Activated CD8-positive, alpha-beta T cell treated with anti-CD3 and anti-CD28 coated beads for 36 hours (primary cell): ENCODE data around the gene GPR160. TPM values are rescaled to one million over a fixed set of nuclear protein-coding genes. Genes with fewer than 3 reads are reported as not detected.
A peak's percentile ranks its signal among the peaks of the same experiment; 100 is the strongest.

Experiments
- ATAC-seq: fragments of 200-7000 bp; cut with Tn5 transposase; one replicate; pipeline ENCODE4 v1.10.0; 2021; ENCODE audit warnings: mild to moderate bottlenecking, moderate library complexity
- CTCF ChIA-PET: fragments of 350-600 bp; sonication (Branson Sonifier 250); formaldehyde crosslinking; loops from one replicate; lab custom pipeline; 2021; ENCODE audit warnings: antibody characterized with exemption; lab: Charles Lee
- POLR2A ChIA-PET: fragments of 350-600 bp; sonication (Branson Sonifier 250); formaldehyde crosslinking; loops from one replicate; lab custom pipeline; 2021; ENCODE audit warnings: antibody characterized with exemption; lab: Charles Lee
- DNase-seq: peaks from one replicate; pipeline ENCODE4 v3.0.0-alpha.2; 2020
- H3K27ac Mint-ChIP-seq: one replicate; pipeline ENCODE4 v1.8.0; 2021; ENCODE audit warnings: mild to moderate bottlenecking, mixed read lengths
- H3K27me3 Mint-ChIP-seq: one replicate; pipeline ENCODE4 v1.8.0; 2021; ENCODE audit warnings: mixed read lengths
- H3K36me3 Mint-ChIP-seq: one replicate; pipeline ENCODE4 v1.8.0; 2021; ENCODE audit warnings: low read depth, mixed read lengths
- H3K4me1 Mint-ChIP-seq: one replicate; pipeline ENCODE4 v1.8.0; 2021; ENCODE audit warnings: low read depth, mixed read lengths
- H3K4me3 Mint-ChIP-seq: one replicate; pipeline ENCODE4 v1.8.0; 2021; ENCODE audit warnings: mild to moderate bottlenecking, moderate library complexity, mixed read lengths
- H3K9me3 Mint-ChIP-seq: one replicate; pipeline ENCODE4 v1.8.0; 2021; ENCODE audit warnings: mixed read lengths
- intact Hi-C: fragments of 100-400 bp; cut with micrococcal nuclease; formaldehyde crosslinking; loops from one replicate; pipeline ENCODE4 v1.10.0; 2022
- total RNA-seq, 2 experiments: library from RNA; stranded (reverse); gene quantifications; one replicate each; pipeline ENCODE4 v1.2.3, GENCODE V29; 2021
- TF ChIP-seq, protein P1 (sequence below): fragments of 200-600 bp; IDR thresholded peaks from one replicate; pipeline ENCODE4 v1.8.0; 2022; ENCODE audit warnings: antibody characterized with exemption, mild to moderate bottlenecking

The GPR160 gene
- total RNA-seq, 2 experiments from 2014 or later, result 6.2 to 8.2 TPM

DNA sequence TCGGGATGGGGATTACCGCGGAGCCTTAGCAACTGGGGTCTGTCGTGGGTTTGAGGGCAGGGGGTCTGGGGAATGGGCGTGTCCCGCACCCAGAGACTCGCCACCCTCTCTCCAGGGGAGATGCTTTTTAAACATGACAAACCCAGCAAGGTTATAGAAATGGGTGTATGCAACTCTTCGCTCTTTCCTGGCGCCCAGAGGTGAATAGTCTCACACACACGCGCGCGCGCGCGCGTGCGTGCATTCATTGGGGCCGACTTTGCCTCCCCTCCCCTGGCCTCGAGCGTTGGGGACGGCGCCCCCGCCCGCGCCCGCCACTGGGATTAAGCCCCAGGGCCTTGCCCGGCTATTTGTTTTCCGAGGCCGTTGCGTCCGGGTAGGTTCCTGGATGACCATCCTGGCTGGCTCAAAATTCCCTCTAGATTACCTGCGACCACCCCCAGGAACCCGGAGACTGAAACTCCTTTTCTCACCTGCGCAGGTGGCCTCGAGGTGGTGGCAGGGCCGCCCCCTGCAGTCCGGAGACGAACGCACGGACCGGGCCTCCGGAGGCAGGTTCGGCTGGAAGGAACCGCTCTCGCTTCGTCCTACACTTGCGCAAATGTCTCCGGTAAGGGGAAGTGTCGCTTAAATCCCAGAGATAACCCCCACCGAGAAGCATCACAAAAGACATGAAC is 777 bp downstream of the GPR160 start:
- POLR2A ChIA-PET, result no interaction called here
- Mint-ChIP-seq H3K4me3 (peak overlapping the region; percentile 75), H3K27ac (no peak overlapping the region), H3K9me3 (peaks cover 3% of the 10 kb centered on the region), H3K36me3 (no peaks in the 10 kb centered on the region), H3K4me1 (peaks cover 7% of the 10 kb centered on the region), H3K27me3 (peaks cover 2% of the 10 kb centered on the region)
- intact Hi-C loops, result no loop called here
- DNase-seq, result peak; percentile 54
- TF ChIP-seq, protein P1, sequence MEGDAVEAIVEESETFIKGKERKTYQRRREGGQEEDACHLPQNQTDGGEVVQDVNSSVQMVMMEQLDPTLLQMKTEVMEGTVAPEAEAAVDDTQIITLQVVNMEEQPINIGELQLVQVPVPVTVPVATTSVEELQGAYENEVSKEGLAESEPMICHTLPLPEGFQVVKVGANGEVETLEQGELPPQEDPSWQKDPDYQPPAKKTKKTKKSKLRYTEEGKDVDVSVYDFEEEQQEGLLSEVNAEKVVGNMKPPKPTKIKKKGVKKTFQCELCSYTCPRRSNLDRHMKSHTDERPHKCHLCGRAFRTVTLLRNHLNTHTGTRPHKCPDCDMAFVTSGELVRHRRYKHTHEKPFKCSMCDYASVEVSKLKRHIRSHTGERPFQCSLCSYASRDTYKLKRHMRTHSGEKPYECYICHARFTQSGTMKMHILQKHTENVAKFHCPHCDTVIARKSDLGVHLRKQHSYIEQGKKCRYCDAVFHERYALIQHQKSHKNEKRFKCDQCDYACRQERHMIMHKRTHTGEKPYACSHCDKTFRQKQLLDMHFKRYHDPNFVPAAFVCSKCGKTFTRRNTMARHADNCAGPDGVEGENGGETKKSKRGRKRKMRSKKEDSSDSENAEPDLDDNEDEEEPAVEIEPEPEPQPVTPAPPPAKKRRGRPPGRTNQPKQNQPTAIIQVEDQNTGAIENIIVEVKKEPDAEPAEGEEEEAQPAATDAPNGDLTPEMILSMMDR, result no peak
- CTCF ChIA-PET, result interaction anchor here (1.4 kb wide), 1 partner anchor 14 kb away, joined by 4 read pairs; no protein-coding TSS in a partner anchor
- ATAC-seq, result peak; percentile 10

DNA sequence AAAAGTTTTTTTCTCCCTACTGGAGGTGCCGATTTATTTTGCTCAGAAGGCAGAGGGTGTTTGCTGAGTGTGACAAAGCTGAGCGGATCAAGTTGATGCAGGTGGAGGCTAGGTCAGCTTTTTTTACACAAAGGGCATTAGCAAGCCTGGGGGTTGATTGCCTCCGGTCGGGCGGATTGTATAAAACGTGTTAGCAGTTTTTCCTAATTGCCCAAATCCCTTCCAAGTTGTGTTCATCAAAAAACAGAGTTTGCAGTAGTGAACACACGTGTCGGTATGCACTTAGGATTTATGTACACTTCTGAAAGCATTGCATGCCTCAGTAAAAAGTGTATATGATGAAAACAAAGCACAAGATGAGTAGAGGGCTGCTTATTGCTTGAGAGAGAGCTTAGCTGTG is 2.6 kb downstream of the GPR160 start:
- H3K36me3 Mint-ChIP-seq, result no peaks in the 10 kb centered on the region
- H3K4me1 Mint-ChIP-seq, result peaks cover 8% of the 10 kb centered on the region
- no peak overlapping the region for H3K4me3 Mint-ChIP-seq
- no peak overlapping the region for H3K27ac Mint-ChIP-seq
- DNase-seq (no peak), ATAC-seq (no peak)
- H3K9me3 Mint-ChIP-seq, result no peaks in the 10 kb centered on the region
- TF ChIP-seq, protein P1, result no peak
- CTCF ChIA-PET, result interaction anchor here (1.0 to 1.5 kb wide), 3 partner anchors 14 to 178 kb away, joined by 3 to 5 read pairs (median 3); no protein-coding TSS in a partner anchor
- H3K27me3 Mint-ChIP-seq, result peaks cover 2% of the 10 kb centered on the region
- intact Hi-C loops, result no loop called here
- POLR2A ChIA-PET, result no interaction called here

DNA sequence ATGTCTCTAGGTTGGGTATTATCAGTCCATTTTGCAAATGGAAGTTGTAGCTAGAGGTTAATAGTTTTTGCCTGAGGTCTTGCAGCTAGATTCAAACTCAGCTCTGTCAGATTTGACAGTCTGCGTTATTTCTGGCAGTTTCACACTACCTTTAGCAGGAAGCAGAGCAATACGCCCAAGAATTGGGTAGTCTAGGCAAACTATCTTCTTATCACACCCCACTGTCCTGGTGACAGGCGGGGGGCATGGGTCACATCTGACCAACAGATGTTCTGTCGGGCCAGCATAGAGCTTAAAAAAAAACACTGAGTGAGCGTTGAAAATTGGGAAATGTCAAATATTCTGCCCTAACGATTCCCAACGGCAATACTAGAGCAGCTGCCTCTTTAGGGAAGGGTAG is 5.7 kb downstream of the GPR160 start:
- Mint-ChIP-seq H3K9me3 (no peaks in the 10 kb centered on the region), H3K4me3 (no peak overlapping the region), H3K27ac (no peak overlapping the region), H3K4me1 (peaks cover 15% of the 10 kb centered on the region), H3K27me3 (peaks cover 2% of the 10 kb centered on the region), H3K36me3 (no peaks in the 10 kb centered on the region)
- TF ChIP-seq, protein P1, result no peak
- intact Hi-C loops, result no loop called here
- DNase-seq, result no peak
- CTCF ChIA-PET, result interaction anchor here (0.8 to 1.8 kb wide), 3 partner anchors 11 to 167 kb away, joined by 3 to 4 read pairs (median 3); no protein-coding TSS in a partner anchor
- ATAC-seq, result no peak
- POLR2A ChIA-PET, result no interaction called here

DNA sequence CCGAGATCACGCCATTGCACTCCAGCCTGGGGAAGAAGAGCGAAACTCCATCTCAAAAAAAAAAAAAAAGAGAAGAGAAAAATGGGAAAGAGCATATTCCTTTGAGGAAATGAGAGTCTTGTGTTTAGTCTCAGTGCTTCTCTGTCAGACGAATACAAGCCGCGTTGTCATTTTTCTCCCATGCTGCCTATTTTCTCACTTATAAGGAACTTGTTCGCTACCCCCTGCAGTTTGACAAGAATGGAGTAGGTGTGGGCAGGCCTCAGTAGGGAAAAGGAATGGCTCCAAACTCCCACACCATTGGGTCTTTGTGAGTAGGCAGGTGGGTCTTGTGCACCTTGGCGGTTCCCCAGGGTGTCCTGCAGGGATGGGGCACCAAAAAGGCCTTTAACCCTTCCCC is 6.5 kb downstream of the GPR160 start:
- Mint-ChIP-seq H3K36me3 (no peaks in the 10 kb centered on the region), H3K27ac (no peak overlapping the region), H3K9me3 (no peaks in the 10 kb centered on the region), H3K4me1 (peaks cover 13% of the 10 kb centered on the region), H3K4me3 (no peak overlapping the region), H3K27me3 (peaks cover 2% of the 10 kb centered on the region)
- ATAC-seq, result no peak
- intact Hi-C loops, result no loop called here
- ChIA-PET POLR2A (no interaction called here), CTCF (interaction anchor here (0.8 to 1.8 kb wide), 3 partner anchors 10 to 40 kb away, joined by 3 to 4 read pairs (median 3); no protein-coding TSS in a partner anchor)
- TF ChIP-seq, protein P1, result no peak
- no peak for DNase-seq

DNA sequence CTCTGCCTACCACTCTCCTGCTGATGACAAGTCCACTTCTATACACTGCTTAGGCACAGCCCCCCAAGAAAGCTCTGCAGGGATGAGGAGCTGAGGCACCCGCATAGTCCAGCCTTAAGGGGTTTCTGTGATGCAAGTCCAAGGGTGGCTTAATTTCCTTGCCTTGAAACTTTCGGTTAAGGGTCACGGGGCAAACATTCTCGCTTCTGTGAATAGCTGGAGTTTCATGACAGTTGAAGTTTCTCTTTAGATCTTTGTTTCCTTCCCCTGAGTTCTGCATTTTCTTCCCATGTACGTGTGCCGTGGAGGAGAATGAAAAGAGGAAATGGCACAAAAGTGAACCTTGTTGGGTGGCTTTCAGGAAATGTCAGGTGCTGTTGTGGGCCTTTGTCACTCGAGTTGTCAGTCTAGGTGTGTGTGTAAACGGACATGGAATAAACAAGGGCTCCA is 7.0 kb downstream of the GPR160 start:
- Mint-ChIP-seq H3K27me3 (no peaks in the 10 kb centered on the region), H3K27ac (peak overlapping the region; percentile 32), H3K9me3 (no peaks in the 10 kb centered on the region), H3K4me1 (peaks cover 13% of the 10 kb centered on the region), H3K36me3 (no peaks in the 10 kb centered on the region), H3K4me3 (no peak overlapping the region)
- no peak for ATAC-seq
- intact Hi-C loops, result no loop called here
- ChIA-PET POLR2A (interaction anchor here (1.6 kb wide), 1 partner anchor 12 kb away, joined by 4 read pairs; no protein-coding TSS in a partner anchor), CTCF (interaction anchor here (1.0 to 1.8 kb wide), 3 partner anchors 9 to 17 kb away, joined by 3 to 5 read pairs (median 4); no protein-coding TSS in a partner anchor)
- DNase-seq, result no peak
- TF ChIP-seq, protein P1, result no peak
